OCI-M2 (cell line): ENCODE data around the gene TRAF7.

Experiments
- DNase-seq: peaks from one replicate; lab custom pipeline; 2025; ENCODE audit not compliant: unreplicated experiment; lab: John Stamatoyannopoulos, UW

The TRAF7 gene

DNA sequence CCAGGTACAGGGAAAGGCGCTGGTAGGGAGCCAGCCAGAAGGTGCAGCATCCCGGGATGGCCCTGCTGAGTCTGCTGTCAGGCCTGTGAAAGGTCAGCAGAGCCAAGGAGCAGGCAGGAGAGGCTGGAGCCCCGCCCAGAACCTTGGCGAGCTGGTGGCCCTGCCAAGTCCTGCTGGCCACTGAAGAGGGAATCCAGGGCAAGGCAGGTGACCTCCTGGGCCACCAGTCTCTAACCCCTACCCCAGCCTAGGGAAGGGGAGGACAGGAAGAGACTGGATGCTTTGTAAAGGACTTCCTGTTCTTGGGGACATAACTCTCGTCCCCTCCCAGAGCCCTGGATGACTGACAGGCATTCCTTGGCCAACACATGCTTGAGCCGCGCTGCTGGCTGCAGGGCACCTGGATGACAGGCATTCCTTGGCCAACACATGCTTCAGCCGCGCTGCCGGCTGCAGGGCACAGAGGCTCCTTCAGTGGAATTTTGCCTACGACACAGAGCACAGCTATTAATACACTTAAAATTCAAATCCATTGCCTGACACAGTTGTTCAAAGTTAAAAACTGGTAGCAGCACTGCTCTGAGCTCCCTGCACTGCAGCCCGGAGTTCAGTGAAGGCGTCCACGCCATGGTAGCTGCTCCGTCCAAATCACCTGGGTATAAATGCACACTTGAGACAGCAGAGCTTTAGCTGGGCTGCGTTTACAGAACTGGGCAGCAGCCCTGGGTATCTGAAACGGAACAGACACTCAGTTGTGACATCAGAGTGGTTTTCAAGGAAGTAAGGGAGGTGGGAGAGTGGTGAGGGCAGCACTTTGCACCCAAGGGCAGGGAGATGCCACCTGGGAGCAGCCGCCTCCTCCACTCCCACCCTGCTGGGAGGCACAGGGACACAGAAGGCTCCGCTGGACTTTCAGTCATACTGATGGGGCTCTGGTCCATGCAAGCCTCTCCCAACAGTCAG, 57.1 kb downstream of the TRAF7 start:
- no peak for DNase-seq

DNA sequence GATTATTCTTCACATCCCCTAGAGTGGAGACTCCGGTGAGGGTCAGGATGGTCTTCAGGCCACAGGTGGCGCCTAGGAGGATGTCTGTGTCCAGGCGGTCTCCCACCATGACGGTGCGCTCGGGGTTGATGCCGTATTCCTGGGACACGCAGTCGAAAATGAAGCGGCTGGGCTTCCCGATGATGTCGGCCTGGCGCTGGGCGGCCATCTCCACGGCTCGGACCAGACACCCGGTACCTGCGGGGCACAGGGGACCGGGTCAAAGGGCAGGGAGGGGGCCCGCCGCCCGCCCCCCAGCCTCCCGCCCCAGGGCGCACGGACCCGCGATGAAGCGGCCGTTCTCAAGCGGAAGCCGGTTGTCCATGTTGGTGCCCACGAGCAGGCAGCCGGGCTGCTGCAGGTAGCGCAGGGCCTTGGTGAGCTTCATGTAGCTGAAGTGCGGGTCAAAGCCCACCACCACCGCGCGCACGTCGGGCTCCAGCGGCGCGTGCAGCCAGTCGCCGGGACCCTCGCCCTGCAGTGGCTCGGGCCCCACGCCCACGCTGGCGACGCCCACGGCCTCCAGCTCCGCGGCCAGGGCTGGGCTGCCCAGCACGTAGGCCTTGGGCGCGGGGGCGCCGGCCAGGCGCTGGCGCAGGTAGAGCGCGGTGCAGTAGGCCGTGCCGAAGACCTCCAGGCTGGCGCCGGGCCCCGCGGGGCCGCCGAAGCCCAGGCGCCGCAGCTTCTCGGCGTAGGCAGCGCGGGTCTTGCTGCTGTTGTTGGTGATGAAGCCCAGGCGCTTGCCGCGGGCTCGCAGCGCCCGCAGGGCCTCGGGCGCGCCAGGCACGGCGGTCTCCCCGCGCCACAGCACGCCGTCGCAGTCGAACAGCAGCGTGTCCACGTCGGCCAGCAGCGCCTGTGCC, 58.5 kb downstream of the TRAF7 start:
- no peak for DNase-seq

DNA sequence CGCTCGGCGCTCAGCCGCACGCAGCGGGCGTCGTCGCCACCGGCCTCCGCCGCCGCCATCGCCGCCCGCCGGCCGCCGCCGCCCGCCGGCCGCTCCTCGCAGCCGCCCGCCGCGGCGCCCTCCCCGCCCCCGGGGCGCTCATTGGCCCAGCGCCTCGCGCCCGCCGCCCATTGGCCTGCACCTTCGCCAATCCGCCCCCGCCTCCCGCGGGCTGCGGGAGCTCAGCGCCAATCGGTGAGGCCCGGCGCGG, 59.1 kb downstream of the TRAF7 start, which contains the start of gene PGP:
PGP (minus strand) TSS at position 122 of the 250 bp plus-strand sequence; CDS start at position 59, 63 bp downstream.
- DNase-seq, result no peak

DNA sequence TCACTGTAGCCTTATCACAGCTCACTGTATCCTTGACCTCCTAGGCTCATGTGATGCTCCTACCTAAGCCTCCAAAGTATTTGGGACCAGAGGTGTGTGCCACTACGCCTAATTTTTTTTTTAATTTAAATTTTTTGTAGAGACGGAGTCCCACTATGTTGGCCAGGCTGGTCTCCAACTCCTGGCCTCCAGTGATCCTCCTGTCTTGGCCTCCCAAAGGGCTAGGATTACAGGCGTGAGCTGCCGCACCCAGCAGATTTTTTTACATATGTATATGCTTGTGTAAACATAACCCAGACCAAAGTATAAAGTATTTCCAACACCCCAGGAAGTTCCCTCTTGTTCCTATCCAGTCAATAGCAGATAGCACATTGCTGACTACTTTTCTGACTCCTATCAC, 60.7 kb downstream of the TRAF7 start:
- DNase-seq, result no peak

GRCh38 chr16:2223221-2223941, 67.8 kb downstream of the TRAF7 start, which contains the start of gene E4F1:
TSS of gene E4F1 (plus strand) at chr16:2223591. CDS start at chr16:2223614, 23 bp downstream.
- DNase-seq, result peak; percentile 66

- no peak for DNase-seq
Observed at GRCh38 chr16:2223942-2224486, 68.4 kb downstream of the TRAF7 start.

DNA sequence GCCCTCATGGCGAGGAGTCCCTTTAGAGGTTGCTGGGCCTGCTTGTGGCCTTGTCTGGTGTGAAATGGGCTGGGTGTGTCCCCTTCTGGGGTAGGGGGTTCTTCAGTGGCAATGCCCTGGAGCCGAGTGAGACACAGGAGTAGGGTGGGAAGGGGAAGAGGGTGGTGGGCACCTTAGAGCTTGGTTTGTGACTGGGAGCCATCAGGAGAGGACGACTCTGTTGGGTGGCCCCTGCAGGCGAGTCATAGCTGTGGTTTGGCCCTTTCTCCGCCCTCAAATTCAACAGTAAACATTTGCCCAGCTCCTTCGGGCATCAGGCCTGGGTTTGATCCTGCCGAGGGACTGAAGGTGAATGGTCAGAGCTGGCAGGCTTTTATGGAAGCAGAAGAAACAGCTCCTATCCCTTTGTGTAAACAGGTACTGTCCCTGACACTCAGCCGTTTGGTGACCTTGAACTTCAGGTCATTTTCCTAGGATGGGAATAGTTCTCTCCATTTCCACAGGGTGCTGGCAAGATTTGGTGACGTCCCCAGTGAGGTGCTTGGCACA, 70.7 kb downstream of the TRAF7 start:
- no peak for DNase-seq

DNA sequence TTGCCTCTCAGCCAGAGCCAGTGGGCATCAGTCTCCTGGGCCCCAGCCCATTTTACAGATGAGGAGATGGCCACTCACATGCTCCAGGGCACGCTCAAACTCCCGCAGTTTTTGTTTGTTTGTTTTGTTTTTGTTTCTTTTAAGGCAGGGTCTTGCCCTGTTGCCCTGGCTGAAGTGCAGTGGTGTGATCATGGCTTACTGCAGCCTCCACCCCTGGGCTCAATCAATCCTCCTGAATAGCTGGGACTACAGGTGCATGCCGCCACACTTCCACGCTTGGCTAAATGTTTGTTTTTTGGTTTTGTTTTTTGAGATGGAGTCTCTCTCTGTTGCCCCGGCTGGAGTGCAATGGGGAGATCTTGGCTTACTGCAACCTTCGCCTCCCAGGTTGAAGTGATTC, 71.3 kb downstream of the TRAF7 start:
- no peak for DNase-seq
